Calu3 (cell line): Measurements from ENCODE around the gene JARID2. TPM values are rescaled to one million over a fixed set of nuclear protein-coding genes. Genes with fewer than 3 reads are reported as not detected.

Experiments
- BruUV-seq: library from RNA; stranded (reverse); fragments of 400-500 nt; replicated peaks from 2 replicates; lab custom pipeline; 2021; lab: Mats Ljungman, UMichigan
- CTCF ChIA-PET: fragments of 300-600 bp; sonication (Branson Sonifier 250); formaldehyde crosslinking; loops from one replicate; lab custom pipeline; 2022; ENCODE audit warnings: antibody characterized with exemption; lab: Charles Lee
- DNase-seq: peaks from one replicate; pipeline ENCODE4 v3.0.0; 2022
- H3K27ac Mint-ChIP-seq: one replicate; pipeline ENCODE4 v1.8.0; 2022; ENCODE audit warnings: mixed read lengths; ENCODE audit not compliant: unreplicated experiment
- H3K27me3 Mint-ChIP-seq: one replicate; pipeline ENCODE4 v1.8.0; 2022; ENCODE audit warnings: mixed read lengths; ENCODE audit not compliant: unreplicated experiment
- H3K36me3 Mint-ChIP-seq: one replicate; pipeline ENCODE4 v1.8.0; 2022; ENCODE audit warnings: mild to moderate bottlenecking, moderate library complexity, mixed read lengths; ENCODE audit not compliant: insufficient read depth, unreplicated experiment
- H3K4me1 Mint-ChIP-seq: one replicate; pipeline ENCODE4 v1.8.0; 2022; ENCODE audit warnings: mild to moderate bottlenecking, low read depth, mixed read lengths; ENCODE audit not compliant: unreplicated experiment
- H3K4me3 Mint-ChIP-seq: one replicate; pipeline ENCODE4 v1.8.0; 2022; ENCODE audit warnings: mild to moderate bottlenecking, low read depth, moderate library complexity, mixed read lengths; ENCODE audit not compliant: unreplicated experiment
- H3K9me3 Mint-ChIP-seq: one replicate; pipeline ENCODE4 v1.8.0; 2022; ENCODE audit warnings: low read depth, mixed read lengths; ENCODE audit not compliant: unreplicated experiment
- intact Hi-C: fragments of 100-400 bp; cut with micrococcal nuclease; formaldehyde crosslinking; loops from one replicate; pipeline ENCODE4 v1.10.0; 2022; ENCODE audit not compliant: unreplicated experiment
- total RNA-seq: library from RNA; stranded (reverse); gene quantifications from 2 replicates; pipeline ENCODE4 v1.2.3, GENCODE V29; 2022
- TF ChIP-seq, protein P1 (sequence below): fragments of 200-600 bp; IDR thresholded peaks from one replicate; pipeline ENCODE4 v1.8.0; 2022; ENCODE audit warnings: antibody characterized with exemption; ENCODE audit not compliant: unreplicated experiment

Gene JARID2
- total RNA-seq, 1 experiment from 2014 or later: 9.4 TPM

GRCh38 chr6:15342114-15342513 lies 96.2 kb downstream of the JARID2 start:
- no TSS peak for BruUV-seq
- intact Hi-C loops: no loop called here
- H3K36me3 Mint-ChIP-seq: no peaks in the 10 kb centered on the region
- DNase-seq: no peak
- no peaks in the 10 kb centered on the region for H3K9me3 Mint-ChIP-seq
- H3K27me3 Mint-ChIP-seq: no peaks in the 10 kb centered on the region
- CTCF ChIA-PET: interaction anchor here (0.6 kb wide), 1 partner anchor 454 kb away, joined by 4 read pairs; no protein-coding TSS in a partner anchor
- peaks cover 35% of the 10 kb centered on the region for H3K4me1 Mint-ChIP-seq
- TF ChIP-seq, protein P1, sequence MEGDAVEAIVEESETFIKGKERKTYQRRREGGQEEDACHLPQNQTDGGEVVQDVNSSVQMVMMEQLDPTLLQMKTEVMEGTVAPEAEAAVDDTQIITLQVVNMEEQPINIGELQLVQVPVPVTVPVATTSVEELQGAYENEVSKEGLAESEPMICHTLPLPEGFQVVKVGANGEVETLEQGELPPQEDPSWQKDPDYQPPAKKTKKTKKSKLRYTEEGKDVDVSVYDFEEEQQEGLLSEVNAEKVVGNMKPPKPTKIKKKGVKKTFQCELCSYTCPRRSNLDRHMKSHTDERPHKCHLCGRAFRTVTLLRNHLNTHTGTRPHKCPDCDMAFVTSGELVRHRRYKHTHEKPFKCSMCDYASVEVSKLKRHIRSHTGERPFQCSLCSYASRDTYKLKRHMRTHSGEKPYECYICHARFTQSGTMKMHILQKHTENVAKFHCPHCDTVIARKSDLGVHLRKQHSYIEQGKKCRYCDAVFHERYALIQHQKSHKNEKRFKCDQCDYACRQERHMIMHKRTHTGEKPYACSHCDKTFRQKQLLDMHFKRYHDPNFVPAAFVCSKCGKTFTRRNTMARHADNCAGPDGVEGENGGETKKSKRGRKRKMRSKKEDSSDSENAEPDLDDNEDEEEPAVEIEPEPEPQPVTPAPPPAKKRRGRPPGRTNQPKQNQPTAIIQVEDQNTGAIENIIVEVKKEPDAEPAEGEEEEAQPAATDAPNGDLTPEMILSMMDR: no peak
- H3K27ac Mint-ChIP-seq: peak overlapping the region; percentile 42
- H3K4me3 Mint-ChIP-seq: peak overlapping the region; percentile 28

DNA sequence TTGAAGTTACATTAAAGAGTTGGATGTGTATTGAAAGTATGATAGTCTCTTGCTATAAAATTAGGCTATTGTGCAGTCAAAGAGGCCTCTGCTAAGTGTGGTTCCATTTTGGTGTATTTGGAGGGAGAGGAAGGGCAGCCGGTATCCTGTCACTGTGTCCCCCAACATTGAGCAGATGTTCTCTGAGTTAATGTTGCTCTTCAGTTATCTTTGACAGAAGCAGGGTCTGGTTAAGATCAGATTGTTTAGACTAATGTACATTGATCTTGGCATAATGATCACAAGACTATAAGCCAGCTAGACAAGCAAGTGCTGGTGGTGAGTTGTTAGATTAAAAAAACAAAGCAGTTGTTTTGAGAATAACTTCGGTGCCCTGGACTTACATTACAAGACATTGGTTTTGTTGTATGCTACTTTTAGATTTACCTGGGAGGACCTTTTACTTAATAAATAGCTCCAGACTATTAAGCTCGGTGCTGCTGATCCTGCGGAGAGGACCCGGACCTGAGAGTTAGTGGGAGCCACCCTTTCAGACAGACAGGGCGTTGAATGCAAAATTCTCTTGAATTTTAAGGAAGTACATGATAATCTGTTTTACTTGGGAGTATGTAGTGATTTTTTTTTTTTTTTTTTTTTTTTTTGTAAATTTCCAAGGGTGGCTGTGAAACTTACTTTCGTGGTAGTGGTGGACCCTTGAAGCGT lies 97.8 kb downstream of the JARID2 start:
- CTCF ChIA-PET: no interaction called here
- BruUV-seq: no TSS peak
- TF ChIP-seq, protein P1: no peak
- H3K4me3 Mint-ChIP-seq: no peak overlapping the region
- intact Hi-C loops: no loop called here
- no peaks in the 10 kb centered on the region for H3K9me3 Mint-ChIP-seq
- H3K36me3 Mint-ChIP-seq: no peaks in the 10 kb centered on the region
- no peak overlapping the region for H3K27ac Mint-ChIP-seq
- DNase-seq: no peak
- no peaks in the 10 kb centered on the region for H3K27me3 Mint-ChIP-seq
- peaks cover 32% of the 10 kb centered on the region for H3K4me1 Mint-ChIP-seq

DNA sequence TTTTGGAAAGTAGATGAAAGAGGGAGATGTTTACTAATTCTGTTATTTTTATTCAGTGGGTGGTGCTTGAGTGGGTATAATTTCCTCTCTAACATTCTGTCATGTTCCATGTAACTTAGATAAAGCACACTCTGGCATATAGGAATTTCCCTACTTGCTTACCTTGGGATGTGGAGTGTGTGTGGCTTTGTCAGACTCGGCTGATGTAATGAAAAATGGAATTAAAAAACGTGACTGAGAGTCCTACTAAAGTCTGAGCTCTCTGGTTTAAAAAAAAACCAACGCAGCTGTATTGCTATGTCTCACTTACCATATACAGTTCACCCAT lies 98.3 kb downstream of the JARID2 start:
- H3K9me3 Mint-ChIP-seq: no peaks in the 10 kb centered on the region

DNA sequence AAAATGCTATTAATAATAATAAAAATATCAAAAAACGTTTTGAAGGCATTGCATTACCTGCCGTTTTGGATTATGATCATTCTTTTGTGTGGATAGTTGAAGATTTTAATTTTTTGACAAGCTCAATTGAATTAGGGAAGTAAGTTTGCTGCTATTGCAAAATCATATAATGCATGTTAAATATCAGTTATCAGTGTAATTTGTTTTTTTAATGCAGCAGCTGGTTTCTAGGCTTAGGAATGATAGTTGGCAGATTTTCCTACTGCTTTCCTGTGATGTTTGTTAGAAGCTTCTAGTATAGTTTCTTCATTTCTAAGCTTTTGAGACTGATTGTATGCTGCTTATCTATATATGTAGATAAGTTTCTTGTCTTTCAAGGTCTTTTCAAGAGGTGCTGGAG lies 99.0 kb downstream of the JARID2 start:
- CTCF ChIA-PET: no interaction called here

More for the DNA sequence above, 98.3 kb downstream of the JARID2 start:
- Mint-ChIP-seq H3K36me3 (peaks cover 3% of the 10 kb centered on the region), H3K27me3 (no peaks in the 10 kb centered on the region), H3K27ac (no peak overlapping the region), H3K4me3 (no peak overlapping the region), H3K4me1 (peaks cover 27% of the 10 kb centered on the region)
- no peak for DNase-seq
- no TSS peak for BruUV-seq
- TF ChIP-seq, protein P1: no peak
- CTCF ChIA-PET: no interaction called here
- intact Hi-C loops: no loop called here

More for the DNA sequence above, 99.0 kb downstream of the JARID2 start:
- Mint-ChIP-seq H3K9me3 (no peaks in the 10 kb centered on the region), H3K36me3 (peaks cover 6% of the 10 kb centered on the region), H3K27me3 (no peaks in the 10 kb centered on the region), H3K4me1 (peaks cover 23% of the 10 kb centered on the region), H3K4me3 (no peak overlapping the region), H3K27ac (no peak overlapping the region)
- BruUV-seq: no TSS peak
- intact Hi-C loops: no loop called here
- TF ChIP-seq, protein P1: no peak
- no peak for DNase-seq
